Tibial nerve (tissue), 4 donors: ENCODE data around the gene DBR1. TPM values are rescaled to one million over a fixed set of nuclear protein-coding genes. Genes with fewer than 3 reads are reported as not detected.

Experiments used
- DNase-seq, 2 donors: peaks; one replicate each; pipeline ENCODE4 v3.0.0-alpha.2; 2019; ENCODE audit warnings: low spot score in 2 of 2
- H3K27ac ChIP-seq, 4 donors: fragments of 200-600 bp; sonication (generic) in 3 of 4; one replicate each; pipeline ENCODE4 v1.5.1; 2017 to 2019; ENCODE audit warnings: mild to moderate bottlenecking in 1 of 4
- H3K27me3 ChIP-seq, 2 donors: fragments of 200-600 bp; sonication (generic) in 1 of 2; one replicate each; pipeline versions ENCODE4 v1.5.1 to v1.6.0; 2017 to 2019
- H3K36me3 ChIP-seq, 3 donors: fragments of 200-600 bp; sonication (generic); one replicate each; pipeline ENCODE4 v1.5.1; 2018 to 2019
- H3K4me1 ChIP-seq, 4 donors: fragments of 200-600 bp; sonication (generic) in 3 of 4; one replicate each; pipeline ENCODE4 v1.5.1; 2017 to 2019
- H3K4me3 ChIP-seq, 4 donors: fragments of 200-600 bp; sonication (generic) in 3 of 4; one replicate each; pipeline ENCODE4 v1.5.1; 2017 to 2019; ENCODE audit warnings: mild to moderate bottlenecking in 1 of 4, moderate library complexity in 1 of 4
- H3K9me3 ChIP-seq, 4 donors: fragments of 200-600 bp; sonication (generic) in 3 of 4; one replicate each; pipeline ENCODE4 v1.5.1; 2017 to 2019
- CTCF ChIP-seq, 5 experiments: fragments of 200-600 bp in 3 of 5; fragments of 450-650 bp in 2 of 5; sonication (generic) in 3 of 5; IDR thresholded peaks; one replicate each; pipeline ENCODE4 v1.5.1; 2016 to 2019; ENCODE audit warnings: antibody characterized with exemption in 5 of 5, mild to moderate bottlenecking in 3 of 5, moderate library complexity in 2 of 5
- EP300 ChIP-seq, 2 donors: sonication (generic); formaldehyde crosslinking; IDR thresholded peaks; one replicate each; pipeline ENCODE4 v1.6.1; 2017; ENCODE audit warnings: antibody characterized with exemption in 2 of 2, mild to moderate bottlenecking in 1 of 2
- POLR2A ChIP-seq, 2 donors: fragments of 450-650 bp; IDR thresholded peaks; one replicate each; pipeline ENCODE4 v1.6.1; 2017; ENCODE audit warnings: antibody characterized with exemption in 2 of 2, mild to moderate bottlenecking in 2 of 2, moderate library complexity in 2 of 2
- WGBS, 2 donors: methylation state at CpG; one replicate each; pipeline ENCODE4 v1.1.5; 2018; 5-methylcytosine and 5-hydroxymethylcytosine counted together
- total RNA-seq, 4 donors: library from RNA; depleted of rRNA; stranded (reverse); fragments of >200 nt; gene quantifications; one replicate each; pipeline ENCODE4 v1.1.0, GENCODE V29; 2016

The DBR1 gene
- total RNA-seq, 4 donors from 2014 or later, result 9.0 to 12.8 (median 10.2) TPM

- Histone ChIP-seq H3K4me3 (peak within 1 kb of the TSS; percentile 53 to 92 (median 82)), H3K9me3 (no peaks in the 10 kb centered on the region), H3K27ac (peak within 1 kb of the TSS; percentile 59 to 96 (median 93)), H3K27me3 (no peaks in the 10 kb centered on the region), H3K4me1 (peaks cover 0 to 44% (median 11%) of the 10 kb centered on the region in 4 donors), H3K36me3 (peaks cover 0 to 3% (median 0%) of the 10 kb centered on the region in 3 donors)
- 0 to 1% methylated on average over 44 to 54 of the region's 59 CpGs for WGBS, 2 donors
- TF ChIP-seq CTCF (IDR thresholded peaks at IDR 0.05) (no peak), POLR2A (IDR thresholded peaks at IDR 0.05) (peak in 1 of 2 donors; percentile 63), EP300 (IDR thresholded peaks at IDR 0.05) (peak; percentile 56 to 91)
- peak in 1 of 2 donors; percentile 22 for DNase-seq
Observed at GRCh38 chr3:138187296-138188012, 12.7 kb upstream of the DBR1 start, which contains the start of gene ARMC8. Gene ARMC8 (plus strand): TSS chr3:138187301. CDS start chr3:138187555, 254 bp downstream.

GRCh38 chr3:138186803-138187295, 12.1 kb upstream of the DBR1 start:
- no peak for TF ChIP-seq EP300 (IDR thresholded peaks at IDR 0.05)
- peak in 1 of 5 experiments; percentile 16 for TF ChIP-seq CTCF (IDR thresholded peaks at IDR 0.05)
- Histone ChIP-seq H3K36me3 (no peaks in the 10 kb centered on the region), H3K4me3 (peak overlapping the region; percentile 53 to 92 (median 82)), H3K27me3 (no peaks in the 10 kb centered on the region), H3K4me1 (peaks cover 0 to 43% (median 11%) of the 10 kb centered on the region in 4 donors), H3K9me3 (no peaks in the 10 kb centered on the region), H3K27ac (peak overlapping the region; percentile 59 to 96 (median 93))
- 1% methylated on average over 25 of the region's 25 CpGs for WGBS, 2 donors
- peak; percentile 78 to 87 for DNase-seq

GRCh38 chr3:138186221-138186620, 11.5 kb upstream of the DBR1 start:
- TF ChIP-seq CTCF (IDR thresholded peaks at IDR 0.05), result no peak
- no peak for TF ChIP-seq EP300 (IDR thresholded peaks at IDR 0.05)
- no peak for TF ChIP-seq POLR2A (IDR thresholded peaks at IDR 0.05)
- Histone ChIP-seq H3K27me3 (no peaks in the 10 kb centered on the region), H3K4me1 (peaks cover 0 to 37% (median 11%) of the 10 kb centered on the region in 4 donors), H3K4me3 (peak overlapping the region in 2 of 4 donors; percentile 83 to 92), H3K36me3 (no peaks in the 10 kb centered on the region), H3K27ac (no peak overlapping the region), H3K9me3 (no peaks in the 10 kb centered on the region)
- DNase-seq, result no peak
- WGBS, 2 donors, result 79% methylated on average over 2 of the region's 2 CpGs

GRCh38 chr3:138184994-138185393, 10.3 kb upstream of the DBR1 start:
- TF ChIP-seq CTCF (IDR thresholded peaks at IDR 0.05) (no peak), POLR2A (IDR thresholded peaks at IDR 0.05) (no peak), EP300 (IDR thresholded peaks at IDR 0.05) (no peak)
- Histone ChIP-seq H3K36me3 (no peaks in the 10 kb centered on the region), H3K4me1 (peaks cover 0 to 27% (median 11%) of the 10 kb centered on the region in 4 donors), H3K9me3 (no peaks in the 10 kb centered on the region), H3K27ac (no peak overlapping the region), H3K27me3 (no peaks in the 10 kb centered on the region), H3K4me3 (no peak overlapping the region)
- DNase-seq, result no peak
- WGBS, 2 donors, result 54 to 60% methylated on average over 3 of the region's 3 CpGs

GRCh38 chr3:138180375-138181029, 5.8 kb upstream of the DBR1 start:
- Histone ChIP-seq H3K27me3 (no peaks in the 10 kb centered on the region), H3K4me1 (no peaks in the 10 kb centered on the region), H3K27ac (no peak overlapping the region), H3K9me3 (no peaks in the 10 kb centered on the region), H3K36me3 (no peaks in the 10 kb centered on the region), H3K4me3 (no peak overlapping the region)
- 12 to 15% methylated on average over 2 of the region's 2 CpGs for WGBS, 2 donors
- TF ChIP-seq CTCF (IDR thresholded peaks at IDR 0.05) (peak in 2 of 5 experiments; percentile 7 to 15), EP300 (IDR thresholded peaks at IDR 0.05) (no peak), POLR2A (IDR thresholded peaks at IDR 0.05) (no peak)
- no peak for DNase-seq
